ENCODE data around the gene GAB4.
A peak's percentile ranks its signal among the peaks of the same experiment; 100 is the strongest.
"Not testable (repeated sequence)": the region's sequence is repeated elsewhere in the genome, so short reads cannot be mapped to it uniquely, and the experiment has no call there.

The GAB4 gene

DNA sequence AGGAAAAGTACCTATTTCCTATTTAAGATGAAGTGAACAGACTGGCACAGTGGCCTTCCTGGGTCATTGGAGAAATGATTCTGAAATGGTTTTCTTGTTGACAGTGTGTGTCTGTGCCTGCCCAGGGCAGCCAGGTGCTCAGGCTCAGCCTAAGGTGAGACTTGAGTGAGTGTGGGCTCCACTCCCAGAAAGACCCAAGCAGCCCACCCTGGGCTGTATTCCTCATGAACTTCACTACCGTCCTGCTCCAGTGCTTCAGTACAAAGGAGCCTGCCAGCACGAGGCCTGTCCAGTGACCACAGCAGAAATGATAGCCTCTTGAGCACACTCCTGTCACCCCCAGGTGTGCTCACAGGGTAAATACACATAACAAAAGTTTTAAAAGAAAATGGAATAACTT, 49.5 kb downstream of the GAB4 start:
- DNase-seq: no peak

DNA sequence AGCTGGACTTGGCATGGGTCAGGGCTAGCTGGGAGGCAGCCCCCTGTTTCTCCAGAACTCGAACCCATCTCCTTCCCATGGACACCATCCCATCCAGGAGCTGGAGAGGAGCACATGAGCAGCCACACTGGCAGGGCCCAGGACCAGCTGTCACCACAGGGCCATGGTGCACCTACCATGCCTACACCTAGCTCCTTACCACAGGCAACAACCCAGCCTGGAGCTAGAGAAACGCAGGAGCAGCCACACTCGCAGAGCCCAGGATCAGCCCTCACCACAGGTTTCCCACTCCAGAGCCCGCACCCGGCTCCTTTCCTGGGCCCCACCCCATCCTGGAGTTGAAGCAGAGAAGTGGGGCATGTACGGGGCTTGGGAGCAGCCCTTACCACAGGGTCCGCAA, 50.2 kb downstream of the GAB4 start:
- DNase-seq: no peak

DNA sequence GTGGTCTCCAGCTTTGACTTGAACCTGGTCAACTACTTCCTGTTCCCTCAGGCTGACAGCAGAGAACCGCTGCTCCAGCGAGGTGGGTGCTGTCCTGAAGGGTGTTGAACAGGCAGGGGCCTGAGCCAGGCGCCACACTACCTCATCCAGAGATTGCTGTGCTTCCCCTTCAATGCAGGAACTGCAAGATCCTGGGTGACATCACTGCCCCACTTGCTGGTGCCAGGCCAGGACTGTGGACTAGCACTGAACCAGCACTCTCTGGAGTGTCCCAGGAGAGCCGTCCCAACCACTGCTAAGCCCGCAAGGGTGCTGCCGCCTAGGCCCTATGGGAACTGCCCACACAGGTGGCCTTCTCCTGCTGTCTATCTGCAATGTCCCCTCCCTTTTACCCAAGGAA, 51.7 kb downstream of the GAB4 start:
- DNase-seq: no peak

GRCh38 chr22:16955678-16956210, 52.3 kb downstream of the GAB4 start:
- DNase-seq: no peak

DNA sequence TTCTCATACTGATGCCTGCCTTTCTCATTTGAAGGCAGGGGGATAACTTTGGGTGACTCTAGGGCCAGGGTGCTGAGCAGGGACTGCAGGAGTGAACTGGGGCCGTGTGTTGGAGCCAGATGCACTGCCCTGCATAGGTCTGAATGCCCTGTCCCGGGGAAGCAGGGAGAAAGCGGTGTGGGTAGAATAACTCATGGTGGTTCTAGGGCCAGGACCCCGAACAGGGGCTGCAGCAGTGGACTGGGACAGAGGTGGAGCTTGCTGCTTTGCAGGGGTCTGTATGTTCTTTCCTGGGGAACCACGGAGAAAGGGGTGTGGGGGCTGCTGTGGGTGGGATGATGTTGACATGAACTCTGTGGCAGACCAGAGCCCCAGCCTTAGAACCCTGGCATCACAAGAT, 52.9 kb downstream of the GAB4 start:
- DNase-seq: no peak

DNA sequence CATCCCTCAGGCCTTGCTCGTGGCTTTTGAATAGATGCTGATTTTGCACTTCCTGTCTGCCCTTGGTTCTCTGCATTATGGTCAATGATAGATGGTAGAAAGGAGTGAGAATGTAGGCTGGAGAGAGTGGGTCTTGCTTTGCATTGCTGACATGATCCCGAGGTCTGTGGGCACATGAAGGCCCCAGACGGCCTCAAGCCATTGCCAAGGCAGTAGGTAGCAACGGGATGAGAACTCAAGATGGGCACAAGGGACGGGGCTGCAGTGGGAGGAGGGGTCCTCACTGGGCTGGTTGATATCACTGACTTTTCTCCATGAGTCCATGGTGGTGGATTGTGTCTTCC, 54.0 kb downstream of the GAB4 start:
- DNase-seq: no peak

DNA sequence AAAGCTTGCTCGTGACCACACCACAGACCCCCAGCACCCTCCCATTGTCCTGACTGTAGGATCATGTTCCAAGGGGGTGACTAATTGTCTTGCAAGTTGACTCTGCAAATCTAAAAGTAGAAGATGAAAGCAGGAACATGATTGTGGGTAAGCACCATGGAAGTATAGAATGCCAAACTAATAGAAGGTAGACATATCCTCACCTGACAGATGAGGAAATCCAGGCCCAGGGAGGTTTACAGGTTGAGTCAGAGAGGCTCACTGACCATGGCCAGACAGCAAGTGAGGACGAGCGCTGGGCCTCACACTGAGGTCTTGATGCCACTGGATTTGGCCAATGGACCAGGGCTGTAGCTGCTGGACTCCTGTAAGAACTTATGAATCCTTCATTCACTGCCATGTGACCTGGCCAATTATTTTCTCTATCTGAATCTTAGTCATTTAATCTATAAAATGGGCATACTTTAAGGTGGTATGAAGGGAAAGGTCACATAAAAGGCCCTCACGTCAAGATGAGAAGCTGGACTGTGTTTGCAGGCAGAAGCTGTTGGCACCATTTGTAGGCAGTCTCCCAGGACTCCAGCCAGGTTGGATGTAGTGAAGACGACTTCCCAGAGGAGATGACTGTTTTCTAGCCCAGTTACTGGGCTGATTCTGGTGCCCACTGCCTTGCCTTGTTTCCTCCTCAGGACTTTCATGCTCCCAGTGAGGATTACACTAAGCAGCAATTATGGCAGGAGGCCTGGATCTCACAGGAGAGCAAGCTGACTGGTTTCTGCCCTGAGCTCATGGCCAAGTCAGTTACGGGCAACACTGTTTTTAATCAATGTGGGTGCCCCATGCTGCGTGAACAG, 54.6 kb downstream of the GAB4 start:
- no peak for DNase-seq

GRCh38 chr22:16949561-16949960, 58.5 kb downstream of the GAB4 start:
- no peak for DNase-seq

DNA sequence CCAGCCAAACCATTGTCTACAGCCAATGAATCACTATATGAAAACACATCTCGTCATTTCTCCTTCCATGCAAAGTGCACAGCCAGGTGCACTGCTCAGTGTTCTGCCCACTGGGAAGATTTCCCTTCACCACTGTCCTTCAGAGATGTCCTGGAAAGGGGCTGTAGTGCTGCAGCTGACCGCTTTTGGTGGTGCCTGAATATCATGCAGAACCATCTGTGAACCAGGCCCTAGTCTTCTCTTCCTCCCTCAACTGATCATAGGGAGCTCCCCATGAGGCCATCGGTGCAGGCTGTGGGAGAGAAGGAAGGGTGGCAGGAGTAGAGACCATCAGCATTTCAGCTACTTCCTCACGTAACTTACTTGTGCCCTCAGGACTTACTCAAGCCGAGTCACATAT, 70.2 kb downstream of the GAB4 start:
- no peak for DNase-seq

DNA sequence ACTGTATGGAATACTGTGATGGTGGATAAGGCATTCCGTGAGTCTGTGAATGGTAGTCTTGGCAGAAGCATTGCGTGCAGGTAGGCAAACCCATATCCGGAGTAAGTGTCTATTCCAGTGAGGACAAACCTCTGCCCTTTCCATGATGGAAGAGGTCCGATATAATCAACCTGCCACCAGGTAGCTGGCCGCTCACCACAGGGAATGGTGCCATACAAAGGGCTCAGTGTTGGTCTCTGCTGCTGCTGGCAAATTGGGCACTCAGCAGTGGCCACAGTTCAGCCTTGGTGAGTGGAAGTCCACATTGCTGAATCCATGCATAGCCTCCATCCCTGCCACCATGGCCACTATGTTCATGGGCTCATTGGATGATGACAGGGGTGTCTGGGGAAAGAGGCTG, 70.8 kb downstream of the GAB4 start:
- DNase-seq: not testable (repeated sequence)

GRCh38 chr22:16936625-16937024, 71.4 kb downstream of the GAB4 start:
- no peak for DNase-seq

DNA sequence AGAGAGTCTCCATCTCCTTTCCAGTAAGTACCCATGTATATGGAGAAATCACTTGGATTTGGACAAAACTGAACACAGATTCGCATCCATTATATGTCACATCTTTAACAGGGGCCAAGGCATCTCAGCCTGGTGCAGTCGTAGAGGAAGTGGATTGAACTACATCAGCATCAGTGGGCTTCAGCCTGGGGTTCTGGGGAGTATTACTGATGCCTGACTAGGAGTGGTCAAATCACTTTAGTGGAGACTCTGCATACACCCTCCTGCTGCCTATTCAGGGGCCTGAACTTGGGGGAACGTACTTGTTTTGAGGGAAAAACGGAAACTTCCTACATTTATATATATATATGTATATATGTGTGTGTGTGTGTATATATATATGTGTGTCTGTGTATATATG, 72.8 kb downstream of the GAB4 start:
- DNase-seq: no peak

GRCh38 chr22:16933291-16934282, 74.4 kb downstream of the GAB4 start:
- no peak for DNase-seq

DNA sequence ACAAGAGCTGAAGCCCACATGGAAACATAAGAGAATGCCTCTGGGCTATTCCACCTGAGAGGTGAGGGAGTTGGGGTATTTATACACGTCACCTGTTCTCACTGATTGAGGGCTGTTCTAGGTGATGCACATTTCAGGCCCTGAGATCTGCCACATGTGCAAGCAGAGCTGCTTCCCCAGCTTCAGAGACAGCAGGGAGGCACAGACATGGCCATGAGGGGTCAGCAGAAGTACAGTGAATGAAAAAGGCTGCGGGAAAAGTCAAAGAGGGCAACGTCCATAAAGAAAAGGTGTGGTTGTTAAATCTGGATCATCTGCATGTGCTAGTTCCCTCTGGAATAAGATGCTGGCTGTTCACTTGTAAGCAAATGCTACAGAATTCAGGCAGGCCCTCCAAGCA, 75.4 kb downstream of the GAB4 start:
- DNase-seq: no peak

- no peak for DNase-seq
Measured at GRCh38 chr22:16925407-16925966, 82.5 kb downstream of the GAB4 start.

DNA sequence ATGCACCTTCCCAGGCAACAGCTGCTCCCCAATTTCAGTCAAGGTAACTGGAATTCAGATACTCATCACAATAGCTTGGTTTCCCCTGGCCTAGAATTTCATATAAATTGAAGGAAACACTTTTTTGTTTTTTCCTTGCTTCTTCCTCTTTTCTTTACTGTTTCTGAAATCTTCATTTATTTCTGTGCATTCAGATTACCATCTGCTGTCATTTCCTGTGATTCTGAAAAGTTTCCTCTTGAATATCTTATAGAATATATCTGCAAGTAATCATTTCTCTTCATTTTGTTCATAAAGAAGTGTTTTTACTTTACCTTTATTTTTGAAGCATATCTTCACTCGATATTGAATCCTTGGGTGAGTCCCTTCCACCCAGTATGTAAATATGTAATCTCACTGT, 85.3 kb downstream of the GAB4 start:
- DNase-seq: no peak

DNA sequence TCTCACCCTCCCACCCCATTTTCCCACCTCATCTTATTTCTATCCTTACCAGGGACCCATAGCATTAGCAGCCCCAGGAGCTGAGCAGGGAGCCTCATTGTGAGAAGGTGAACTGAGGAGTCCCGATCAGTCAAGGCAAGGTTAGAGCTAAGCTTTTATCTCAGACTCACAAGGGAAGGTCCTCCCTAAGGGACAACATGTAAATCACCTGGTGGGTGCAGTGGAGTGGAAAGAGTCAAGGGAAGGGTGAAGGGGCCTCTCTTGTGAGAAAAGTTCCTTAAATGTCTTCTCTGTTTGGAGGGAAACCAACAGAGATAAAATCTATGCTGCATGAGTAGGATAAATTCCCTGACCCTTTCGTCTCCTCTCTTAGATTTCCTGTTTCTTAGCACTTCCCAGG, 85.9 kb downstream of the GAB4 start:
- DNase-seq: no peak

- peak; percentile 44 for DNase-seq
Measured at GRCh38 chr22:16917144-16918003, 90.6 kb downstream of the GAB4 start.

DNA sequence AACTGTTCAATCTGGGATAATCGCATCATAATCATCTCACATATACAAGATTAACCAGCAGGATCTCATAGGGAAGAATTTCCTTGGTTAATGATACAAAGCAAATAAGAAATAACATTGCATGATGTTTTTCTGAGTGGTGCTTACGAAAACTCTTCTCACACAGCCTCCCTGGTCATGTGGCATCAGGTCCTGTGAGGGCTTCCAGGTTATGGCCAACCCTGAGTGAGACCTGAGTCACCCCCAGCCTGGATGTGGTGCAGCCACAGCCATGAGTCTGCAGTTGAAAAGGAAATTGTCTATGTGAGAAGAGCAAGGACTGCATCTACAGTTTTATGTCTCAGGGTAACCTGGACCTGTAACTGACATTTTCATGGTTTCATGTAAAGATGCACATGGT, 92.3 kb downstream of the GAB4 start:
- DNase-seq: no peak

DNA sequence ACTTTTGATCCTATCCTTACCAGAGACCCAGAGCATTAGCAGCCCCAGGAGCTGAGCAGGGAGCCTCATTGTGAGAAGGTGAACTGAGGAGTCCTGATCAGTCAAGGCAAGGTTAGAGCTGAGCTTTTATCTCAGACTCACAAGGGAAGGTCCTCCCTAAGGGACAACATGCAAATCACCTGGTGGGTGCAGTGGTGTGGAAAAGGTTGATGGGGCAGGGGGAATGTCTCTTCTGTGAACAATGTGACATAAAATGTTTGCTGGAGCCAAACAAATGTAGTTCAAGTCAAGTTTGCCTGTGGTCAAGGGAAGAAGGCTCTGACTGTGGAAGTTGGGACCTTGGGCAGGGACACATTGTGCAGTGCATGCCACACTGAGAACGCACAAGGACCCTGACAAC, 93.1 kb downstream of the GAB4 start:
- not testable (repeated sequence) for DNase-seq

- DNase-seq: no peak
Measured at GRCh38 chr22:16914006-16914405, 94.0 kb downstream of the GAB4 start.

DNA sequence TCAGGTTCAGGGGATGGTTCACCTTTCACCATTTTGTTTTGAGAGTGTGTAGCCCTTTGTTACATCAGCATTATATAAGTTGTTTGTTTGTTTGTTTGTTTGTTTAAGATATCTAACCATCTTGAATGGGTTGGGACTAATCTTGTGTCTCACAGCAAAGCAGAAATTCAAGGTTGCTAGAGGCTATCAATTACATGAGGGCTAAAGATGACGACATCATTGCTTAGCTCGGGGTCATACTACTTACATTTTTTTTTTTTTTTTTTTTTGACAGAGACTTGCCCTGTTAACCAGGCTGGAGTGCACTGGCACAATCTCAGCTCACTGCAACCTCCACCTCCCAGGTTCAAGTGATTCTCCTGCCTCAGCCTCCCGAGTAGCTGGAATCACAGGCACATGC, 95.7 kb downstream of the GAB4 start:
- no peak for DNase-seq

All from fibroblast of skin of back (primary cell).